HL-60/S4 (cell line): ENCODE data around the gene SLC39A11.
"Not testable (repeated sequence)": the region's sequence is repeated elsewhere in the genome, so short reads cannot be mapped to it uniquely, and the experiment has no call there.

Experiments used
- in situ Hi-C: fragments of 300-500 bp; cut with MboI; formaldehyde crosslinking; loops from 2 replicates; pipeline ENCODE4 v1.14.3; 2022; ENCODE audit warnings: low sequenced_read_pairs

SLC39A11 gene

DNA sequence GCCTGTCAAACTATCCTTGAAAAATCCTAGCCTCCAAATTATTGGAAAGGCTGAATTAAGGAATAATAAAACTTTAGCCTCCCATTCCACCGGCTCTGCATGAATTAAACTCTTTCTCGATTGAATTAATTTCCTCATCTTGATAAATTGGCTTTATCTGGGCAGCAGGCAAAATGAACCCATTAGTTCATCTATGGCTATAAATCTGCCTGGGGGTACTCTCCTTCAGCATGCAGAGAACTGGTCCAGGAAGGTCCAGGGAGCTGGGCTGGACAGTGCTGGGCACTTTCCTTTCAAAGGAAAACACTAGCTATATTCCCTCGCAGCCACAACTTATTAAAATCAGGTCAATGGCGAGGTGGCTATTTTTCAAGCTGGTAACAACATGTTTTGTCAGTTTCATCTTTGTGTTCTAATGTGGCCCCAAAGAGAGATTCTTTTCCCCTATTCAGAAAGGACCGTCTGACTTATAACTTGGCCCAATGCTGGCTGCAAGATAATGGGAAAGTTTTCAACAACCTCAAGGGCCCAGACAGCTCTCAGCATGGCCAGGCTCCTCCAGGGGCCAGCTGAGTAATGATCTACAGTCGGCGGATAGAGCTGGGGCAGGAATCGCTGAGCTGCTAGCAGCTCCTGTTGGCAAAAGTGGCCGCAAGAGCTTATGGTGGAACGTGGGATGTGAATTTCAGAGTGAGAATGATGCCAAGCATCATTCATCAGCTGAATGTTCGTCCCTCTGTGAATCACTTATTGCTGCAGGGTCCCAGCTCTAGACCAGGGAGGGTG is 326.9 kb downstream of the SLC39A11 start:
- in situ Hi-C loops = no loop called here

DNA sequence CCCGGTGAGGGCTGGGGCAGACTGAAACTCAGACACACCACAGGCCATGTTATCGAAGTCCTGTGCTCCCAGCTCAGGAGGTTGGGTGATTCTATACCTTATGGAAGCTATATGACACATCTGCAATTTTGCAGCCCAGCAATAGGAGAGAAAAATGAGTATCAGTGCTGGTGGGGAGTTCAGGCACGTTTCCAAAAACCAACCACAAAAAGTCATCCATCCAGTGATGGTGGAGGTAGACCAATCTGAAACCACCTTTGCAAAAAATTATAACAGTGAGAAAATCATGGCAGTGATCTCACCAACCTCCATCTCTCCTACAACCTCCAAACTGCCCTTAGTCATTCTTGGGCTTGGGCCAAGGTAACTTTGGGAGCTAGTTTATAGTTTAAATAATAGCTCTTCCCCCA is 327.9 kb downstream of the SLC39A11 start:
- in situ Hi-C loops = no loop called here

DNA sequence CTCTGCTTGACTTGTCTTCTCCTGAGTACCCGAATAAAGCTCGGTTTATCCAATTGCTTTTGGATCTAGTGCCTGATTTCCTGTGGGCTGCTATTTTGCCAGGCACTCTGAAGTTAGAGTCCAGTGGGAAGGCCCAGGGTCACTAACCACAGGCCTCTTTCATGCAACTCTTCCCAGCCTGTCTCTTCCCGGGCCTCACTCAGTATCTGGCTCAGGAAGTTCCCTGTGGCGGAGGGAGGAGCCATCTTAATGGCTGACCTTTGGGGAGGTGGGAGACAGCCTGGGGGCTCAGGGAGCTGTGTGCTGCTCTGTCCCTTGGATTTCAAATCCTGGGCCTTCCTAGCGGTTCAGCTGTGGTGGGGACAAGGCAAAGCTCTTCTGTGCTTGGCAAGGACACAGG is 328.5 kb downstream of the SLC39A11 start:
- in situ Hi-C loops = no loop called here

DNA sequence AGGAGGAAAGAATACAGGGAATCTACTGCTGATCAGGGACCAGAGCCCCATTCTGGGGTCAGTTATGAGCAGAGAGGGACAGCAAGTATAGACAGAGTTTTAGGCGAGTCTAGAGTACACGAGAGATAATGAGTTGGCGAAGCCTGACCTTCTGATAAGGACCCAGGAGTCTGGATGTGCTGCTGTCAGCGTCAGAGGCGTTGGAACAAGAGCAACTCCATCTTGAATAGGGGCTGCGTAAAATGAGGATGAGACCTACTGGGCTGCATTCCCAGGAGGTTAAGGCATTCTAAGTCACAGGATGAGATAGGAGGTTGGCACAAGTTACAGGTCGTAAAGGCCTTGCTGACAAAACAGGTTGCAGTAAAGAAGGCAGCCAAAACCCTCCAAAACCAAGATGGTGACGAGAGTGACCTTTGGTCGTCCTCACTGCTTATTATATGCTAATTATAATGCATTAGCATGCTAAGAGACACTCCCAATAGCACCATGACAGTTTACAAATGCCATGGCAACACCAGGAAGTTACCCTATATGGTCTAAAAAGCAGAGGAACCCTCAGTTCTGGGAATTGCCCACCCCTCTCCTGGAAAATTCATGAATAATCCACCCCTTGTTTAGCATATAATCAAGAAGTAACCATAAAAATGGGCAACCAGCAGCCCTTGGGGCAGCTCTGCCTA is 330.5 kb downstream of the SLC39A11 start:
- in situ Hi-C loops = not testable (repeated sequence)

DNA sequence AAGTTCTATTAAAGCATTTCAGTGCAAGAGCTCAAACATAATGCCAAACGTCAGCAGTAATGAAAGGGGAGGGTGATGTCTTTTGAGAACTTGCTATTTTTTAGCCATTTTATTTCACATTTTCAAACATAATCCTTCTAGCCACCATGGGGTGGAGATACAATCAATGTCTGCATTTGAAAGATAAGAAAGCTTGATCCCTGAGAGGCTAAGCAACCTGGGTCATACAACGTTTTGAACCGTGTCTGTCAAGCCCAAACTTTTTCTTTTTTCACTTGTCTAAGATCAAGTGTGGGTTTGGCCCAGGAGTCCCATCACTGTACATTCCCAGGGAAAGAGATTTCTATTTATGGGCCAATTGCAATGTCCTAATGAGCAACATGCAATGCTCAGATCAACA is 331.1 kb downstream of the SLC39A11 start:
- in situ Hi-C loops = no loop called here

DNA sequence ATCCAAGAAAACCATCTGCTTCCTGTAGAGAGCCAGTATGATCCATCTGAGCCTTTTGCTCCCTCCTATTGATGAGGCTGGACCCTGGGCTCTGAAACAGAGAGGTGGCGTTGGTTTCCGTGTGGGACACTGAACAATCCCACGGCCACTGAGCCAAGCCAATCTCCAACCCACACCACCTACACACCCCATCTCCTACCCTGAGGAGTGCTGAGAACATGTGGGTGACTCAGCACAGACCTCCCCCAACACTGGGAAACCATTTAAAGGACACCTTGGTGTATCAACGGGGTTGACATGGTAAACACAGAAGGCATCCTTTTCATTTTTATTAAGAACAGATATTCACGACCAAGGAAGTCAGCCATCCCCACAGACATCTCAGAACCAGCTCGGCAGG is 332.1 kb downstream of the SLC39A11 start:
- in situ Hi-C loops = no loop called here

DNA sequence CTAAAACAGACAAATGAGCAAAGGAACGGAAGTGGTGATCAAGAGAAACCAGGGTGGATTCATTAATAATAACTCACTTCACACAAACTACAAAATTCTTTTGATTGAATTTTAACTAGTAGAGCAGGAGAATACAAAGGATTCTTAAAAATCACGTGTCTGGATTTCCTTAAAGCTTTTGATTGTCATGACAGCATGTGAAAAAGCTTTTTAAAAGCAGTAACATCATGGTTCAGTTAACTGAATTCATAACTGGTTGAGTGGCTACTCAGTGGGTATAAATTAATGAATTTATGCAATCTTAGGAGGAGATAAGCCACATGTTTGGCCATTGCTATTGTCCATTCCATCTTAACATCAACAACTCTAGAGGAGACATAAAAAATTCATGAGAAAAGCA is 333.2 kb downstream of the SLC39A11 start:
- in situ Hi-C loops = no loop called here

DNA sequence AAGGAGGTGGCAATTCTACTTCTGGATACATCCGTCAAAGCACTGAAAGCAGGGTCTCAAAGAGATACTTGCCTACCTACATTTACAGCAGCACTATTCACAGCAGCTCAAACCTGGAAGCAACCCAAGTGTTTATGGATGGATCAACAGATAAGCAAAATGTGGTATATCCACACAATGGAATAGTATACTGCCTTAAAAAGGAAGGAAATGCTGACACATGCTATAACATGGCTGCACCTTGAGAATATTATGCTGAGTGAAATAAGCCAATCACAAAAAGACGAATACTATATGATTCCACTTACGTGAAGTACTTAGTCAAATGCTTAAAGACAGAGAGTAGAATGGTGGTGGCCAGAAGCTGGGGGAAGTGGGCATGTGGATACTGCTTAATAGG is 336.2 kb downstream of the SLC39A11 start:
- in situ Hi-C loops = no loop called here

DNA sequence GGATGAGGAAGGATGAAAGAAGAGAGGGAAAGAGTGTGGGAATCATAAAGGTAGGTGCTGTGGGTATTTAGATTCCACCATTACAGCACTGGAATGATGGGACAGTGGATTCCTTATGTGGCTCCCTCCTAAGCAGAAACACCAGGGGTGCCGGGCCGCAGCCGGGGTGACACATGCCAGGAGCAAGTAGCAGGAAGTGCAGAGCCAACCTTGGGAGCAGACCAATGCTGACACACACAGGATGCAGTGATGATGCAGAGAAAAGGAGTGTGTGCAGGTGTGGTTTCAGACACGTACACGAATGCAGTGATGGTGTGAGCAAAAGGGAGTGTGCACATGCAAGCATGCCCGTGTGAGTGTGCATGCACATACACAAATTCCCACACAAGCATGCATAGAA is 338.0 kb downstream of the SLC39A11 start:
- in situ Hi-C loops = no loop called here

DNA sequence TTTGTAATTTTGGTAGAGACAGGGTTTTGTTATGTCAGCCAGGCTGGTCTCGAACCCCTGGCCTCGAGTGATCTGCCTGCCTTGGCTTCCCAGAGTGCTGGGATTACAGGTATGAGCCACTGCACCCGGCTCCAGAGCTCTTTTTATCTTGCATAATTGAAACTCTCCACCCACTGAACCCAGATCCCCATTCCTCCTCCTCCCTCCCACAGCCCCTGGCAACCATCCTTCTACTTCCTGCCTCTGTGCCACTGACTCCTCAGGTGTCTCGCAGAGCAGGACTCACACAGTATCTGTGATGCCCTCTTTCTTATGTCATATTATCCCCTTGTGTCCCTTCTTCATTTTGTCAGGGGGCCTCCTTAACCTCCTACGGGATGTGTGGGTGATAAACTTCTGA is 340.7 kb downstream of the SLC39A11 start:
- in situ Hi-C loops = no loop called here

DNA sequence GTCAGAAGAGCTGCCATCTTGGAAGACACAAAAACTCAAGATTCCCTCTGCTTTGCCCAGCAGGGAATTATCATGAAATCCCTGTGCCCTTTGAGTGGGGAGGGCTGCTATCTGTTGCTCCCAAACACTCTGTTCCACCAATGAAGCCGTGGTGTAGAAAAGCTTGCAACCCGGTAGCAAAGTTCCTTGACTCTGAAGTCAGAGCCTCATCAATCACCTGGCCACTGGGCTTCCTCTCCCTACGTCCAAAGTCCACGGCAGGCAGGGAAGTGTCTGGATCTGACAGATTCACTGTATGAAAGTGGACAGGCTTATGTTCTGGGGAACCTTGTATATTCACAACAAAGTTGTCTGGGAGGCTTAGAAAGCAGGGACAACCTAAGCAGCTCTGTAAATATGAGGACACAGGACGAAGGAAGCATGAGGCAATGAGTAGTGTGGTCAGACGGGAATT is 343.3 kb downstream of the SLC39A11 start:
- in situ Hi-C loops = no loop called here

DNA sequence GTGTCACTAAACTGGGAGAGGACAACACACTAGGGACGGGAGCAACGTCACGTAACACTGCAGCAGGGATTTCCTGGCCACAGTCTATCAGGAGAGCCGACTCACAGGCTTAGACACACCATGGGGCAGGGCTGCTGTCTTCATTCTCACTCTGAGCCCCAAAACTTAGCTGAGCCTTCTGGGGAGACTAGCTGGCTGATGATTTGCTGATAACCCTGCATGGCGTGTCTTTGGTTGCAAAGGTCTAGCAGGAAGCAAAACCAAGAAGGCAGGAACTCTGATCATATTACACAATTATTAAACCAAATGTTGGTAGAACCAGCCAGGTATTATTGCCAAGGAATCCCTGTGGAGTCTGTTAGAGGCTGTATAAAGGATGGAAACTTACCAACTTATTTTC is 345.0 kb downstream of the SLC39A11 start:
- in situ Hi-C loops = no loop called here

DNA sequence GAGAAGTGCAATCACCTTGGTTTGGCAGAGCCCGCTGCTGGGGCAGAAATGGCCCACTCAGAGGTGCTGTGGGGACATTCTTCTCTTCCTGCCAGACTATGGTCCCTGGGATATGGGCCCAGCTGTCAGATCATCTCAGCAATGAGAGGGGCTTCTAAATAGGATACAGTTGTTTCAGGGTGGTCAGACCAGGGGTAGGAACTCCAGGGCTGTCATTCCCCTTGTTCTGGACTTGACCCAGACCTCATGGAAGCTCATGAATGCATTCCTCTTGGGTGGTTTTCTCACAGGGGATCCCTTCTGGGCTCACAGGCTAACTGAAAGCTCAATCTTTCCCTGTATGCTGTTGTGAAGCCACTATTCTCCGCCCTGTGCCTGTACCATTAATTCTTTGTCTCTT is 347.2 kb downstream of the SLC39A11 start:
- in situ Hi-C loops = no loop called here

DNA sequence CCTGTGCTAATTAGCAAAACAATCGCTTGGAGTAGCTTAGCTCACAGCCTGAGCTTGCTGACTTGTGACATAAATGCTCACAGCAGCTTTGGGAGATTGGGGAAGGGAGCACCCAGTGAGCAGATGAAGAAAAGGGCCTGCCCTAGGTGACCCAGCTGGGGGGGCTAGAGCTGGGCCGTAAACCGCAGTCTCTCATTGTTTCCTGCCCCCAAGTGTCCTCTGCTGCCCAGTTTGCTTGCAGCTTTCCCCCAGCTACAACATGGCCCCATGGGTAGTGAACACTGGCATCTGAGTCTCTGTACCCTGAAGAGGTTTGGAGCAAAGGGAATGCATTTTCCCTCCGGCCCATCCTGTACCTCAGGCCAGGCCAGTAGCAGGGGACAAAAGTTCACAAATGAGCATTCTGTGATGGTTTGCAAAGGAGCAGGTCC is 349.4 kb downstream of the SLC39A11 start:
- in situ Hi-C loops = no loop called here

DNA sequence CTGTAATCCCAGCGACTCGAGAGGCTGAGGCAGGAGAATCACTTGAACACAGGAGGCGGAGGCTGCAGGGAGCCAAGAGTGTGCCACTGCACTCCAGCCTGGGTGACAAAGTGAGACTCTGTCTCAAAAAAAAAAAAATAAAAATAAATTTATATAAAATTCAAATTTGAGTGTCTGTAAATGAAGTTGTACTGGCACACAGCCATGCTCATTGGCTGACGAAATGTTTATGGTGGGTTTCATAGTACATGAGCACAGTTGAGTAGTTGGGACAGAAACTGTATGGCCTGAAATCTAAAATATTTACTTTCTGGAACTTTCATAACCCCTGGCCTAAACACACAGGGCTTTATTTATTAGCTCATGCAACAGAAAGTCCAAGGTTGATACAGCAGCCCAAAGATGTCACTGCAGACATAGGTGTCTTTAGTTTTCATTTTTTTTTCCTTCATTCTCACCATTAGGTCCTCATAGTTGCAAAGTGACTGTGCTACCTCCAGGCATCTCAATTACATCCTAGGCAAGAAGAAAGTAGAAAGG is 355.3 kb downstream of the SLC39A11 start:
- in situ Hi-C loops = no loop called here

DNA sequence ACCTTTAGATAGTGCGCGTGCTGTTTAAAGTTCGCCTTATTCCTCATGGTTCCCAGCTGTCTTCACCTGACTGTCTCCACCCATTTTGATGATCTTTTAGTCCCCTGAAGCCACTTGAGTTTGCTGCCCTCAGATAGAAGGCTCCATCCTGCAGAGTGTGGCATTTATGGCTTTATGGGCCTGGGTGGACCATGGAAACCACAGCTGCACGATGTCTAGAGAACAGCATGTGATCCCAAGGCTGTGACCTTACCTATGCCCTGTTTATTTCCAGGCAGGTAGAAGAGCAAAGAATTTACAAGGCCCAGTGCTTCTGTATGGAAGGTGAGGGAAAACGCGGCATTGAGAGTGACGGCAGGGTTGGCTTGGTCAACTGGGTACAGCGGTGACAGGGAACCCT is 356.9 kb downstream of the SLC39A11 start:
- in situ Hi-C loops = no loop called here

DNA sequence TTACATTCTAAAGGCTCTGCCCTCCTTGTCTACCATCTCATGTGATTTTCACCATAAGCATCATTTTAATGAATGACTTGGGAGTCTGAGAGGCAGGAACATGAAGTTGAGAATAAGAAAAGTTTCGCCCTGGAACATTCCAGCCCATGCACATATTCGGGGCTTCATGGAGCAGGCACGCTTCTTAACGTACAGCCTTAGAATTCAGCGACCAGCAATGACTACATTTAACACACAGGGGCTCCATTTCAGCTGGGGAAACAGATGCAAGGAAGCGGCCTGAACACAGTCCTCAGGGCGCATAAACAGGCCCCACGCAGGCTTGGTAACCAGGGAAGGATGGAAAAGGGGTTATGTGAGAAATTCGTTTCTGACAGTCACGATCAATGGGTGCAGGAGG is 357.4 kb downstream of the SLC39A11 start:
- in situ Hi-C loops = no loop called here

DNA sequence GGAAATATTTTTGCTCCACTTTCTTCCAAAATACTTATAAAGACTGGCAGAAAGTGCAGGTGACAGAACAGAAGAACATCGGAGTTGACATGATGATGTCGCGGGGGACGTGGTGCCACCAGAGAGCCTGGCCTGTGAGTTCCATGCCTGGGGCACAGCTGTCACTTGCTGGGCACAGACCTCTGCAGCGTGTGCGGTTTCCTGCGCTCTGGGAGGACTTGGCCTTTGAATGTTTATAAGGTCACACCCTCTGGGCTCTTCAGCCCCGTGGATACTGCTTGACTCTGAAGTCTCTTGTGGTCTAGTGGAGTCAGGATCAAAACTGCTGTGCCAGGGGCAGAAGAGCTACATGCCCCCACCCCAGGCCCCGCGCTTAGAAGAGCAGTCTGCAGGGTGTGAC is 357.9 kb downstream of the SLC39A11 start:
- in situ Hi-C loops = no loop called here

DNA sequence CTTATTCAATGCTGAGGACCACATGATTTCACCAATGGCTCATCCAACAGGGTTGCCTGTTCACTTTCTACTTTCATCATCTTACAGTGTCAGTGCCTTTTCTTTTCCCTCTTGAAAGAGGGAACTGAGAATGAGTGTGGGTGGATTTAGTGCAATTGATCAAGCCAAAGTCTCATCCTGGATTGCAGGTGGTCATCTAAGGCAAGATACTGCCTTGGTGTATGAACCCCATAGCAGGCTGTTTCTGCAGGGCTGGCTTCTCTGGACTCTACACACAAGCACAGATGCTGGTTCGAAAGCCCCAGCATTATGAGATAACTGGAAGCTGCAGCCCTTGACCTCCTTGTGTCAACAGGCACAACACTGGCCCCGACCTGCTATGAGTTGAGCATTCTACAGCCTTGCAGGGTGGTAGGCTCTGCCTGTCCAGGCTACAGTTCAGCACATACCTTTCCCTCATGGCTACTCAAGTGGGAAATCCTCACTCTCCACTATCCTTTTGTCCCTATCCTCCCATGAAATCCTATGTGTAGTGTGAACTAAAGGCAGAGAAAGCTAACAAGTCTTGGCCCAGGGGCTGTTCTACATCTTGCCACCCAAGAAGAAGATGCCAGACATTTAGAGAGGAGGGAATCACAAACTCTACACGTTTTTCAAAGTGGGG is 358.7 kb downstream of the SLC39A11 start:
- in situ Hi-C loops = no loop called here

DNA sequence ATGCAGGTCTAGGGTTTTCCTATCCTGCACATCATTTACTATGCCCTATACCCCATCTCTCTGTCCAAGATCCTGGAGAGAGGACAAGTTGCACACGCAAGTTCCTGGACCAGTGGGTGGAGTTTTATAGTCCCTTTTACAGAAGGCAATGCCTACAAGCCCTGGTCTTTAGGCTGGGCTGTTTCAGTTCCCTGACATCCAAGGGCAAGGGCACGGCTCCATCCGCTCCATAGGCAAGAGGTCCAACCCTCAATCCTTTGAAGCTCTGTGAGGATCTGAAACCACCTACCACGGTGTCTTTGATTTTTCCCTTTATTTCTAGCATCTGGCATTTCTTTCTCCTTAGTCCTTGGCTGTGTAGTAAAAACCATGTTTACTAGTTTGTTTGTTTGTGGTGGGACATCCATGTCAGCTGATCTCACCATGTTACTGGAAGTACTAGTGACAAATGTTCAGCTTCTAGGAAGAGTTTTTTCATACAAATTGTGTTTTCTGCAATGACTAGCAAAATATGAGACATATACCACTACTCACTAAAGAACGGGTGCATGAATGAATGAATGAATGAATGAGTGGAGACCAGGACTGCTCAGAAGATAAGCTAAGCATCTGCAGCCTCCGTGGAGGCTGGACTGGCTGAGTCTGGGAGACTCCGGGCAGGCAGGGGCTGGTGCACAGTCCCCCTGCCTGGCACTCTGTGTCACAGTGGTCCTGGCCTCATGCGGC is 359.4 kb downstream of the SLC39A11 start:
- in situ Hi-C loops = no loop called here

DNA sequence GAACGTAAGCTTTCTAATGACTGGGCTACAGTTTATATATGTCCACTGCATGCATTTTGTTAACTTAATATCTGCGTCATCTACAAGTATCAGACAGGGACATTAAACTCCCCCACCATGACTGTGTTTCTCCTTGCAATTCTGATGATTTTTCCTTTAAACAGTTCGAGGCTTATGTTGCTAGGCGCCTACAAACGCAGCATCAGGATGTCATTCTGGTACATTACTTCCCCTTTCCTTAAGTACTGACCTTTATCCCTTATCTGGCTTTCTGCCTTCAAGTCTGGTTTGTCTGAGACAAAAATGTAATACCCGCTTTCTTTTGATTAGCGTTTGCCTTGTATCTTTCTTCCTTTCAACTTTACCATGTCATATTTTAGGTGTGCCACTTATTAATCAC is 362.4 kb downstream of the SLC39A11 start:
- in situ Hi-C loops = no loop called here
